HL-60 (cell line): ENCODE data around the gene CASP6.

ENCODE experiments used
- GABPA ChIP-seq: IDR thresholded peaks from 2 replicates; pipeline ENCODE4 v1.6.1; 2012; ENCODE audit warnings: low read depth
- POLR2AphosphoS5 ChIP-seq: IDR thresholded peaks from 2 replicates; pipeline ENCODE4 v1.6.1; 2012; ENCODE audit warnings: low read depth
- REST ChIP-seq: IDR thresholded peaks from 2 replicates; pipeline ENCODE4 v1.6.1; 2012; ENCODE audit warnings: low read depth; ENCODE audit not compliant: insufficient replicate concordance
- SPI1 ChIP-seq: IDR thresholded peaks from 2 replicates; pipeline ENCODE4 v1.6.1; 2012; ENCODE audit warnings: low read depth, mild to moderate bottlenecking, borderline replicate concordance
- TF ChIP-seq, protein P1 (sequence below): IDR thresholded peaks from one replicate; pipeline ENCODE4 v1.5.1; 2011; ENCODE audit warnings: low read length, control low read depth, inconsistent platforms; ENCODE audit not compliant: insufficient read depth

- TF ChIP-seq, protein P1, sequence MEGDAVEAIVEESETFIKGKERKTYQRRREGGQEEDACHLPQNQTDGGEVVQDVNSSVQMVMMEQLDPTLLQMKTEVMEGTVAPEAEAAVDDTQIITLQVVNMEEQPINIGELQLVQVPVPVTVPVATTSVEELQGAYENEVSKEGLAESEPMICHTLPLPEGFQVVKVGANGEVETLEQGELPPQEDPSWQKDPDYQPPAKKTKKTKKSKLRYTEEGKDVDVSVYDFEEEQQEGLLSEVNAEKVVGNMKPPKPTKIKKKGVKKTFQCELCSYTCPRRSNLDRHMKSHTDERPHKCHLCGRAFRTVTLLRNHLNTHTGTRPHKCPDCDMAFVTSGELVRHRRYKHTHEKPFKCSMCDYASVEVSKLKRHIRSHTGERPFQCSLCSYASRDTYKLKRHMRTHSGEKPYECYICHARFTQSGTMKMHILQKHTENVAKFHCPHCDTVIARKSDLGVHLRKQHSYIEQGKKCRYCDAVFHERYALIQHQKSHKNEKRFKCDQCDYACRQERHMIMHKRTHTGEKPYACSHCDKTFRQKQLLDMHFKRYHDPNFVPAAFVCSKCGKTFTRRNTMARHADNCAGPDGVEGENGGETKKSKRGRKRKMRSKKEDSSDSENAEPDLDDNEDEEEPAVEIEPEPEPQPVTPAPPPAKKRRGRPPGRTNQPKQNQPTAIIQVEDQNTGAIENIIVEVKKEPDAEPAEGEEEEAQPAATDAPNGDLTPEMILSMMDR: no peak
- TF ChIP-seq POLR2AphosphoS5 (no peak), GABPA (no peak), SPI1 (no peak), REST (no peak)
Measured at GRCh38 chr4:109698656-109699055, 4.6 kb downstream of the CASP6 start.
